H1 (cell line): ENCODE data around the gene SERAC1. TPM values are rescaled to one million over a fixed set of nuclear protein-coding genes. Genes with fewer than 3 reads are reported as not detected.

Source experiments
- CTCF ChIA-PET: fragments of 300-600 bp; sonication (Branson Sonifier 250); formaldehyde crosslinking; loops from one replicate; lab custom pipeline; 2021; ENCODE audit not compliant: partially characterized antibody; lab: Charles Lee
- POLR2A ChIA-PET: fragments of 300-600 bp; sonication (Branson Sonifier 250); formaldehyde crosslinking; loops from one replicate; lab custom pipeline; 2021; ENCODE audit warnings: inconsistent platforms; ENCODE audit not compliant: partially characterized antibody; lab: Charles Lee
- DNase-seq, 2 experiments: peaks; one replicate each; pipeline versions ENCODE4 v3.0.0 to v3.0.0-alpha.2; 2010 to 2022; ENCODE audit warnings: low spot score in 2 of 2, low read depth in 1 of 2, mixed read lengths in 1 of 2
- FAIRE-seq: peaks from 2 replicates; lab custom pipeline; 2011; peaks lifted over from hg19 to GRCh38; lab: Jason Lieb, UNC
- H2AFZ ChIP-seq: 2 replicates; pipeline ENCODE4 v1.8.1; 2012; ENCODE audit warnings: low read length, inconsistent platforms
- H2AK5ac ChIP-seq: 2 replicates; pipeline ENCODE4 v1.6.1; 2013; ENCODE audit warnings: low read depth, low read length
- H2BK120ac ChIP-seq: replicated peaks from 2 replicates; pipeline ENCODE3; 2013; ENCODE audit warnings: low read depth, low read length, inconsistent platforms
- H2BK12ac ChIP-seq: 2 replicates; pipeline ENCODE4 v1.6.1; 2013; ENCODE audit warnings: low read depth, low read length
- H2BK15ac ChIP-seq: 2 replicates; pipeline ENCODE4 v1.6.1; 2013; ENCODE audit warnings: low read length
- H2BK20ac ChIP-seq: 2 replicates; pipeline ENCODE4 v1.6.1; 2013; ENCODE audit warnings: low read length
- H2BK5ac ChIP-seq: 2 replicates; pipeline ENCODE4 v1.6.1; 2013; ENCODE audit warnings: low read depth, low read length
- H3K14ac ChIP-seq: 2 replicates; pipeline ENCODE4 v1.6.1; 2013; ENCODE audit warnings: inconsistent platforms; ENCODE audit not compliant: insufficient read length
- H3K18ac ChIP-seq: 2 replicates; pipeline ENCODE4 v1.6.1; 2013; ENCODE audit warnings: low read length; ENCODE audit errors: extremely low read depth
- H3K23ac ChIP-seq: 2 replicates; pipeline ENCODE4 v1.6.1; 2013; ENCODE audit warnings: inconsistent platforms; ENCODE audit not compliant: insufficient read length
- H3K23me2 ChIP-seq: 2 replicates; pipeline ENCODE4 v1.6.1; 2013; ENCODE audit warnings: low read depth, low read length
- H3K27ac ChIP-seq: 2 replicates; pipeline ENCODE4 v1.6.1; 2011; ENCODE audit warnings: low read depth, low read length, inconsistent platforms
- H3K27me3 ChIP-seq, 4 experiments: replicated peaks in 1 of 4; 1 replicate in 1 of 4; 2 replicates in 3 of 4; pipeline versions ENCODE4 v1.6.1 to v1.8.1; 2011 to 2013; ENCODE audit warnings: low read length in 3 of 4, mild to moderate bottlenecking in 3 of 4, inconsistent platforms in 2 of 4, mixed read lengths in 2 of 4, moderate library complexity in 1 of 4; ENCODE audit not compliant: control insufficient read depth in 3 of 4, insufficient read depth in 3 of 4; ENCODE audit errors: extremely low read depth in 1 of 4
- H3K36me3 ChIP-seq, 4 experiments: 2 replicates each; pipeline versions ENCODE4 v1.6.1 to v1.8.1; 2011 to 2013; ENCODE audit warnings: mild to moderate bottlenecking in 4 of 4, low read length in 3 of 4, moderate library complexity in 2 of 4, control low read depth in 1 of 4, inconsistent platforms in 1 of 4; ENCODE audit not compliant: insufficient read depth in 4 of 4, control insufficient read depth in 2 of 4
- H3K4ac ChIP-seq: replicated peaks from 2 replicates; pipeline ENCODE3; 2013; ENCODE audit warnings: low read length, low read depth, mixed read lengths, inconsistent platforms; ENCODE audit not compliant: insufficient read length
- H3K4me1 ChIP-seq, 4 experiments: replicated peaks in 1 of 4; 1 replicate in 1 of 4; 2 replicates in 3 of 4; pipeline versions ENCODE4 v1.6.1 to v1.8.1; 2011 to 2013; ENCODE audit warnings: low read length in 3 of 4, inconsistent platforms in 2 of 4, mixed read lengths in 1 of 4; ENCODE audit not compliant: insufficient read depth in 4 of 4, control insufficient read depth in 3 of 4
- H3K4me2 ChIP-seq, 2 experiments: 2 replicates each; pipeline versions ENCODE4 v1.6.1 to v1.8.1; 2011 to 2013; ENCODE audit warnings: low read depth in 2 of 2, low read length in 2 of 2, control low read depth in 1 of 2, inconsistent platforms in 1 of 2, mild to moderate bottlenecking in 1 of 2; ENCODE audit not compliant: insufficient read depth in 1 of 2
- H3K4me3 ChIP-seq, 4 experiments: fragments of 200-600, 300-600 bp in 1 of 4; sonication (generic), shearing (Covaris generic), sonication (Bioruptor Twin) in 1 of 4; 2 replicates each; pipeline versions ENCODE4 v1.5.1 to v1.8.1; 2011 to 2016; ENCODE audit warnings: low read length in 4 of 4, low read depth in 3 of 4, control low read depth in 2 of 4, inconsistent platforms in 2 of 4, mild to moderate bottlenecking in 2 of 4, mixed read lengths in 1 of 4, moderate library complexity in 1 of 4; ENCODE audit not compliant: insufficient read depth in 2 of 4; ENCODE audit errors: extremely low read depth in 1 of 4
- H3K56ac ChIP-seq: replicated peaks from 2 replicates; pipeline ENCODE3; 2013; ENCODE audit warnings: low read depth, mild to moderate bottlenecking, mixed read lengths, low read length, inconsistent platforms; ENCODE audit not compliant: insufficient read length
- H3K79me1 ChIP-seq: 2 replicates; pipeline ENCODE4 v1.6.1; 2013; ENCODE audit warnings: low read depth, low read length, control low read depth
- H3K79me2 ChIP-seq, 2 experiments: 2 replicates each; pipeline versions ENCODE4 v1.6.1 to v1.8.1; 2012 to 2013; ENCODE audit warnings: low read length in 2 of 2, mild to moderate bottlenecking in 2 of 2, inconsistent platforms in 1 of 2; ENCODE audit not compliant: insufficient read depth in 2 of 2, control insufficient read depth in 1 of 2
- H3K9ac ChIP-seq, 4 experiments: replicated peaks in 1 of 4; 1 replicate in 1 of 4; 2 replicates in 3 of 4; pipeline versions ENCODE4 v1.6.1 to v1.8.1; 2011 to 2013; ENCODE audit warnings: low read depth in 3 of 4, low read length in 3 of 4, control low read depth in 2 of 4, mild to moderate bottlenecking in 2 of 4, moderate library complexity in 2 of 4, inconsistent platforms in 1 of 4; ENCODE audit errors: extremely low read depth in 1 of 4
- H3K9me3 ChIP-seq, 2 experiments: 2 replicates each; pipeline versions ENCODE4 v1.6.1 to v1.8.1; 2012 to 2013; ENCODE audit warnings: mild to moderate bottlenecking in 2 of 2, moderate library complexity in 2 of 2, control low read depth in 1 of 2, inconsistent platforms in 1 of 2, low read depth in 1 of 2, low read length in 1 of 2, mixed read lengths in 1 of 2; ENCODE audit not compliant: insufficient read depth in 2 of 2
- H4K20me1 ChIP-seq, 2 experiments: replicated peaks in 1 of 2; 2 replicates each; pipeline versions ENCODE3 to v1.8.1; 2011 to 2013; ENCODE audit warnings: inconsistent platforms in 2 of 2, low read length in 2 of 2, mild to moderate bottlenecking in 1 of 2; ENCODE audit not compliant: insufficient read depth in 2 of 2, control insufficient read depth in 1 of 2
- H4K5ac ChIP-seq: 2 replicates; pipeline ENCODE4 v1.6.1; 2013; ENCODE audit warnings: low read length, low read depth, mixed read lengths, inconsistent platforms; ENCODE audit not compliant: insufficient read length
- H4K8ac ChIP-seq: 2 replicates; pipeline ENCODE4 v1.8.0; 2013; ENCODE audit warnings: mild to moderate bottlenecking, moderate library complexity, low read length, inconsistent platforms; ENCODE audit not compliant: insufficient read depth; ENCODE audit errors: extremely low read depth
- H4K91ac ChIP-seq: replicated peaks from 2 replicates; pipeline ENCODE3; 2013; ENCODE audit warnings: low read length, mixed read lengths, inconsistent platforms; ENCODE audit not compliant: insufficient read length
- CHD2 ChIP-seq: IDR thresholded peaks from 2 replicates; pipeline ENCODE4 v1.6.1; 2012; ENCODE audit warnings: low read length, improper control_type of control experiment
- CREB1 ChIP-seq: IDR thresholded peaks from 2 replicates; pipeline ENCODE4 v1.6.1; 2012; ENCODE audit warnings: inconsistent platforms
- GTF2F1 ChIP-seq: IDR thresholded peaks from 2 replicates; pipeline ENCODE4 v1.6.1; 2012; ENCODE audit warnings: low read depth, low read length, improper control_type of control experiment, borderline replicate concordance
- JUND ChIP-seq: IDR thresholded peaks from 2 replicates; pipeline ENCODE4 v1.6.1; 2011; ENCODE audit warnings: mild to moderate bottlenecking, improper control_type of control experiment, low read length
- PHF8 ChIP-seq: fragments of 200-600 bp; sonication (generic); conservative IDR thresholded peaks from 2 replicates; pipeline ENCODE4 v1.7.1; 2012; ENCODE audit warnings: low read depth, mild to moderate bottlenecking, inconsistent platforms, low read length, moderate library complexity
- POU5F1 ChIP-seq: IDR thresholded peaks from 2 replicates; pipeline ENCODE4 v1.6.1; 2011; ENCODE audit warnings: low read depth, mild to moderate bottlenecking, low read length, moderate library complexity
- RAD21 ChIP-seq, 2 experiments: IDR thresholded peaks in 1 of 2; conservative IDR thresholded peaks in 1 of 2; 2 replicates each; pipeline ENCODE4 v1.6.1; 2011; ENCODE audit warnings: low read depth in 2 of 2, low read length in 2 of 2, improper control_type of control experiment in 1 of 2, inconsistent platforms in 1 of 2, mild to moderate bottlenecking in 1 of 2, moderate library complexity in 1 of 2
- RXRA ChIP-seq: IDR thresholded peaks from 2 replicates; pipeline ENCODE4 v1.6.1; 2011; ENCODE audit warnings: low read depth, mild to moderate bottlenecking, low read length, moderate library complexity; ENCODE audit not compliant: insufficient read depth
- SUZ12 ChIP-seq: fragments of 200-600 bp; sonication (generic); IDR thresholded peaks from 2 replicates; pipeline ENCODE4 v1.6.1; 2012; ENCODE audit warnings: mild to moderate bottlenecking, inconsistent platforms, low read length, moderate library complexity, mixed read lengths
- TBP ChIP-seq: IDR thresholded peaks from 2 replicates; pipeline ENCODE4 v1.6.1; 2011; ENCODE audit warnings: low read depth, low read length, improper control_type of control experiment
- ZNF274 ChIP-seq: IDR thresholded peaks from 2 replicates; pipeline ENCODE4 v1.7.0; 2012; ENCODE audit warnings: low read length, borderline replicate concordance; ENCODE audit errors: extremely low read depth
- WGBS, 2 experiments: shearing (Covaris generic) in 1 of 2; methylation state at CpG; one replicate each; pipeline versions ENCODE4 v1.1.6 to v1.1.7; 2013 to 2015; ENCODE audit warnings: low lambda C conversion rate in 2 of 2, mixed read lengths in 2 of 2, inconsistent platforms in 1 of 2, low coverage in 1 of 2, missing lambda C conversion rate in 1 of 2; ENCODE audit not compliant: insufficient replicate concordance in 2 of 2, insufficient coverage in 1 of 2, insufficient read length in 1 of 2; ENCODE audit errors: extremely low coverage in 1 of 2, missing lambda C conversion rate in 1 of 2; 5-methylcytosine and 5-hydroxymethylcytosine counted together
- polyA plus RNA-seq, 7 experiments: library from polyadenylated mRNA; depleted of rRNA in 3 of 7; stranded (reverse) in 5 of 7; unstranded in 2 of 7; fragments of >200 nt in 5 of 7; fragments of 200-250 nt in 2 of 7; gene quantifications; 1 replicate in 5 of 7; 2 replicates in 1 of 7; 4 replicates in 1 of 7; pipeline versions ENCODE4 v1.2.1 to v1.2.3, GENCODE V29; 2011 to 2013; ENCODE audit warnings: missing spikeins in 2 of 7, mixed read lengths in 2 of 7
- total RNA-seq: library from RNA; stranded (reverse); fragmentation: NEBNext Ultra II Directional; extraction: Animal tissue kit (Norgen Biotek cat#: 25700); gene quantifications from 2 replicates; pipeline ENCODE4 v1.2.1, GENCODE V29; 2021
- TF ChIP-seq, protein P1 (sequence below): IDR thresholded peaks from 2 replicates; pipeline ENCODE4 v1.6.1; 2012; ENCODE audit warnings: low read length, inconsistent platforms

The SERAC1 gene
- total and polyA plus RNA-seq, 2 of the 8 experiments (the other 6 are each of a cell fraction or from before 2014, with no cell fraction given) = 7.3 to 9.0 TPM

DNA sequence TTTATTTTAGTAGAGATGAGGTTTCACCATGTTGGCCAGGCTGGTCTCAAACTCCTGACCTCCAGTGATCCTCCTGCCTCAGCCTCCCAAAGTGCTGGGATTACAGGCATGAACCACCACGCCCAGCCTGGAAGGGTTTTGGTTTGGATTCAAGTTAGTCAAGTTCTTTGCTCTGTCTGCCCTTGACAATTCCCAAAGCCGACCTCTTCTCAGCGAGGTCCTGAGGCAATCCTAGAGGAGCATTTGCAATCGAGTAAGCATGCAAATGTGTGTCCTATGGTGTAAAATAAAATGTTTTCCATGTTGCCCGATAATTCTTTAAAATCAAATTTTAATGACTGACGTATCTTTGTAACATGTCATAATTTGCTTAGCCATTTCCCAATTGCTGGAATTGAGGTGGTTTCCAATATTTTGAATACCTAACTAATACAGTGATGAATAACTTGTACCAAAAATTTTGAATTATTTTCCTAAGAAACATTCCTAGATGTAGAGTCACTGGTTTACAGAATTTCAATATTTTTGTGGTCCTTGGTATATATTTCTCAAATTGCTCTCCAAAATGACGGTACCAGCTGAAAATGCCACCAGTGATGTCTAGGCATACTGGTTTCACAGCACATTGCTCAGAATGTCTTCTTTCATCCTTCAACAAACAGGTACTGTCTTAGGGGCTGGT, 38.8 kb upstream of the SERAC1 start:
- POLR2A ChIA-PET = no interaction called here
- no peak overlapping the region for H4K5ac ChIP-seq
- H3K18ac ChIP-seq = no peak overlapping the region
- DNase-seq (no peak), FAIRE-seq (no peak)
- H2BK12ac ChIP-seq = no peak overlapping the region
- H2AK5ac ChIP-seq = no peak overlapping the region
- H3K27me3 ChIP-seq = no peaks in the 10 kb centered on the region
- H3K23me2 ChIP-seq = no peaks in the 10 kb centered on the region
- no peaks in the 10 kb centered on the region for H3K79me2 ChIP-seq
- H4K91ac ChIP-seq = no peak overlapping the region
- H3K27ac ChIP-seq = no peak overlapping the region
- no peak overlapping the region for H4K8ac ChIP-seq
- CTCF ChIA-PET = interaction anchor here (0.8 to 7.4 kb wide), 13 partner anchors 12 to 535 kb away, joined by 3 to 50 read pairs (median 5); no protein-coding TSS in a partner anchor
- no peak overlapping the region for H2BK15ac ChIP-seq
- no peaks in the 10 kb centered on the region for H4K20me1 ChIP-seq
- H3K14ac ChIP-seq = no peak overlapping the region
- H3K23ac ChIP-seq = no peak overlapping the region
- no peaks in the 10 kb centered on the region for H3K79me1 ChIP-seq
- no peaks in the 10 kb centered on the region for H3K36me3 ChIP-seq
- no peak overlapping the region for H3K4me2 ChIP-seq
- no peak overlapping the region for H3K4ac ChIP-seq
- H2BK20ac ChIP-seq = no peak overlapping the region
- H2AFZ ChIP-seq = no peak overlapping the region
- H3K9ac ChIP-seq = no peak overlapping the region
- H3K9me3 ChIP-seq = no peaks in the 10 kb centered on the region
- H3K4me3 ChIP-seq = no peak overlapping the region
- 86% methylated on average over 7 of the region's 7 CpGs; no CpG with 5 or more reads in 1 of the 2 experiments for WGBS, 2 experiments
- no peak overlapping the region for H2BK120ac ChIP-seq
- H3K4me1 ChIP-seq = peaks cover 0 to 4% (median under 1%) of the 10 kb centered on the region in 4 experiments; a peak in 3 of 7 replicates
- no peak overlapping the region for H2BK5ac ChIP-seq
- H3K56ac ChIP-seq = no peak overlapping the region
- TF ChIP-seq GTF2F1 (no peak), TBP (no peak), SUZ12 (no peak), CREB1 (no peak), JUND (no peak), POU5F1 (no peak), CHD2 (no peak), RAD21 (IDR thresholded peaks at IDR 0.05 in 1 of 2, conservative IDR thresholded peaks at IDR 0.05 in 1 of 2; ENCODE audit: low read depth in 2 of 2, low read length in 2 of 2) (no peak), PHF8 (no peak), ZNF274 (no peak), RXRA (no peak)
- TF ChIP-seq, protein P1, sequence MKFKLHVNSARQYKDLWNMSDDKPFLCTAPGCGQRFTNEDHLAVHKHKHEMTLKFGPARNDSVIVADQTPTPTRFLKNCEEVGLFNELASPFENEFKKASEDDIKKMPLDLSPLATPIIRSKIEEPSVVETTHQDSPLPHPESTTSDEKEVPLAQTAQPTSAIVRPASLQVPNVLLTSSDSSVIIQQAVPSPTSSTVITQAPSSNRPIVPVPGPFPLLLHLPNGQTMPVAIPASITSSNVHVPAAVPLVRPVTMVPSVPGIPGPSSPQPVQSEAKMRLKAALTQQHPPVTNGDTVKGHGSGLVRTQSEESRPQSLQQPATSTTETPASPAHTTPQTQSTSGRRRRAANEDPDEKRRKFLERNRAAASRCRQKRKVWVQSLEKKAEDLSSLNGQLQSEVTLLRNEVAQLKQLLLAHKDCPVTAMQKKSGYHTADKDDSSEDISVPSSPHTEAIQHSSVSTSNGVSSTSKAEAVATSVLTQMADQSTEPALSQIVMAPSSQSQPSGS = no peak
